ENCODE data around the gene ARL2BP.
A peak's percentile ranks its signal among the peaks of the same experiment; 100 is the strongest.
"Not testable (repeated sequence)": the region's sequence is repeated elsewhere in the genome, so short reads cannot be mapped to it uniquely, and the experiment has no call there.

The ARL2BP gene

GRCh38 chr16:57271867-57272495 lies 26.9 kb downstream of the ARL2BP start:
- in situ Hi-C loops (cut with HindIII; ENCODE audit: low sequenced_read_pairs) = no loop called here
- no peak overlapping the region for H3K4me3 ChIP-seq (ENCODE audit: low read depth, low read length)
- TF ChIP-seq, protein P1, sequence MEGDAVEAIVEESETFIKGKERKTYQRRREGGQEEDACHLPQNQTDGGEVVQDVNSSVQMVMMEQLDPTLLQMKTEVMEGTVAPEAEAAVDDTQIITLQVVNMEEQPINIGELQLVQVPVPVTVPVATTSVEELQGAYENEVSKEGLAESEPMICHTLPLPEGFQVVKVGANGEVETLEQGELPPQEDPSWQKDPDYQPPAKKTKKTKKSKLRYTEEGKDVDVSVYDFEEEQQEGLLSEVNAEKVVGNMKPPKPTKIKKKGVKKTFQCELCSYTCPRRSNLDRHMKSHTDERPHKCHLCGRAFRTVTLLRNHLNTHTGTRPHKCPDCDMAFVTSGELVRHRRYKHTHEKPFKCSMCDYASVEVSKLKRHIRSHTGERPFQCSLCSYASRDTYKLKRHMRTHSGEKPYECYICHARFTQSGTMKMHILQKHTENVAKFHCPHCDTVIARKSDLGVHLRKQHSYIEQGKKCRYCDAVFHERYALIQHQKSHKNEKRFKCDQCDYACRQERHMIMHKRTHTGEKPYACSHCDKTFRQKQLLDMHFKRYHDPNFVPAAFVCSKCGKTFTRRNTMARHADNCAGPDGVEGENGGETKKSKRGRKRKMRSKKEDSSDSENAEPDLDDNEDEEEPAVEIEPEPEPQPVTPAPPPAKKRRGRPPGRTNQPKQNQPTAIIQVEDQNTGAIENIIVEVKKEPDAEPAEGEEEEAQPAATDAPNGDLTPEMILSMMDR (IDR thresholded peaks at IDR 0.05; ENCODE audit: low read depth, low read length) = no peak
- no peak for DNase-seq (ENCODE audit: low read depth, low spot score)

- TF ChIP-seq, protein P1 (IDR thresholded peaks at IDR 0.05; ENCODE audit: low read depth, low read length) = no peak
- no peak for DNase-seq (ENCODE audit: low read depth, low spot score)
- H3K4me3 ChIP-seq (ENCODE audit: low read depth, low read length) = no peak overlapping the region
- in situ Hi-C loops (cut with HindIII; ENCODE audit: low sequenced_read_pairs) = no loop called here
These were observed 28.3 kb downstream of the ARL2BP start for GRCh38 chr16:57273359-57273758.

- DNase-seq (ENCODE audit: low read depth, low spot score) = no peak
- no peak overlapping the region for H3K4me3 ChIP-seq (ENCODE audit: low read depth, low read length)
- TF ChIP-seq, protein P1 (IDR thresholded peaks at IDR 0.05; ENCODE audit: low read depth, low read length) = no peak
These were observed 28.8 kb downstream of the ARL2BP start for GRCh38 chr16:57273826-57274225.

DNA sequence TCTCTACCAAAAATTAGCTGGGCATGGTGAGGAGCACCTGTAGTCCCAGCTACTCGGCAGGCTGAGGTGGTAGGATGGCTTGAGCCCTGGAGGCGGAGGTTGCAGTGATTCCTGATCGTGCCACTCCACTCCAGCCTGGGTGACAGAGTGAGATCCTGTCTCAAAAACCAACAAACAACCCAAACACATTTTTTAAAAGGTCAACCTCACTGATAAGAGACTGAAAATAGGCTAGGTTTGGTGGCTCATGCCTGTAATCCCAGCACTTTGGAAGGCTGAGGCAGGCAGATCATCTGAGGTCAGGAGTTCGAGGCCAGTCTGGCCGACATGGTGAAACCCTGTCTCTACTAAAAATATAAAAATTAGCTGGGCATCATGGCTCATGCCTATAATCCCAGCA lies 30.9 kb downstream of the ARL2BP start:
- DNase-seq (ENCODE audit: low read depth, low spot score); in situ Hi-C loops (cut with HindIII; ENCODE audit: low sequenced_read_pairs); H3K4me3 ChIP-seq (ENCODE audit: low read depth, low read length): not testable (repeated sequence)

More at GRCh38 chr16:57273826-57274225, 28.8 kb downstream of the ARL2BP start:
- in situ Hi-C loops (cut with HindIII; ENCODE audit: low sequenced_read_pairs) = no loop called here

GRCh38 chr16:57276596-57276995 lies 31.5 kb downstream of the ARL2BP start:
- no peak overlapping the region for H3K4me3 ChIP-seq (ENCODE audit: low read depth, low read length)
- in situ Hi-C loops (cut with HindIII; ENCODE audit: low sequenced_read_pairs) = no loop called here
- no peak for DNase-seq (ENCODE audit: low read depth, low spot score)
- TF ChIP-seq, protein P1 (IDR thresholded peaks at IDR 0.05; ENCODE audit: low read depth, low read length) = no peak

GRCh38 chr16:57277586-57277985 lies 32.5 kb downstream of the ARL2BP start:
- no peak overlapping the region for H3K4me3 ChIP-seq (ENCODE audit: low read depth, low read length)
- in situ Hi-C loops (cut with HindIII; ENCODE audit: low sequenced_read_pairs) = no loop called here
- peak; percentile 66 for DNase-seq (ENCODE audit: low read depth, low spot score)
- TF ChIP-seq, protein P1 (IDR thresholded peaks at IDR 0.05; ENCODE audit: low read depth, low read length) = no peak

DNA sequence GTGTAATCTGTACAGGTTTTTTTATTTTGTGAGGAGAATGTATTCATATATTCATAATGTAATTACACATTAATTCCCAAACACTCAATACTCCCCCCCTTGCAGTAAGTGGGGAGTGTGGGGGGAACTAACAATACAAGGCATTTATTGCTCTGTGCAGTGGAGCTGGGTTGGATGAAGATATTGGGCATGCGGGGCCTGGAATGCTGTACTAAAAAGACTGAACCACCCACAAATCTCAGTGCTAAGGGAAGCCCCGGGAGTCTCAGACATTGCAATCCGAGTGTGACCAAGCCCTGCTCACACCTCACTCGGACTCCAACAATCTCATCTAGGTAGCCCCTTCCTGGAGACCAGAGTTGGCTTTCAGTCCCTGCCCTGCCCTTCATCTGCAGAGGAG lies 33.4 kb downstream of the ARL2BP start:
- TF ChIP-seq, protein P1 (IDR thresholded peaks at IDR 0.05; ENCODE audit: low read depth, low read length) = no peak
- in situ Hi-C loops (cut with HindIII; ENCODE audit: low sequenced_read_pairs) = no loop called here
- H3K4me3 ChIP-seq (ENCODE audit: low read depth, low read length) = no peak overlapping the region
- no peak for DNase-seq (ENCODE audit: low read depth, low spot score)
